Neural cell (in vitro differentiated cells): ENCODE results near the gene HPCA.

Experiments used
- EP300 ChIP-seq: fragments of 450-650 bp; conservative IDR thresholded peaks from 2 replicates; pipeline ENCODE4 v1.6.1; 2014; ENCODE audit warnings: antibody characterized with exemption, mild to moderate bottlenecking, moderate library complexity; ENCODE audit not compliant: poor library complexity, severe bottlenecking
- TAF1 ChIP-seq: IDR thresholded peaks from 2 replicates; pipeline ENCODE4 v1.6.1; 2012; ENCODE audit warnings: low read depth
- TF ChIP-seq, protein P1 (sequence below): fragments of 450-650 bp; IDR thresholded peaks from 2 replicates; pipeline ENCODE4 v1.5.1; 2014; ENCODE audit warnings: antibody characterized with exemption, mild to moderate bottlenecking, moderate library complexity; ENCODE audit not compliant: poor library complexity, severe bottlenecking

DNA sequence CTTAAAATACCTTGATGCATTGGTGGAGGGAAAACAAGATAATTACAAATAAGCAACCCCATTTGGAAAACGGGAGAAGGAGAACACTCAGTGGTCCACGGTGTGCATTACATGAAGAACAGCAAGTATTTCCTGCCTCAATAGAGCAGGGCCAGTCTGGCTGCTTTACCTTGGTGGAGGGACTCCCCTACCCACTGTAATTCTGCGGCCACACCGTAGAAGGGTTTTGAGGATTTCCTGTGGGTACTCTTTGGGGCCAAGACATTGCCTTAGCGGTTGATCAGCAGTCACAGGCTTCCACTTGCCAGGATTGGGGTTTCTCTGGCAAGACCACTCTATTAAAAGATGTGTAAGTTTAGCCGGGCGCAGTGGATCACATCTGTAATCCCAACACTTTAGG is 31.2 kb downstream of the HPCA start:
- TF ChIP-seq EP300 = no peak
- TF ChIP-seq, protein P1, sequence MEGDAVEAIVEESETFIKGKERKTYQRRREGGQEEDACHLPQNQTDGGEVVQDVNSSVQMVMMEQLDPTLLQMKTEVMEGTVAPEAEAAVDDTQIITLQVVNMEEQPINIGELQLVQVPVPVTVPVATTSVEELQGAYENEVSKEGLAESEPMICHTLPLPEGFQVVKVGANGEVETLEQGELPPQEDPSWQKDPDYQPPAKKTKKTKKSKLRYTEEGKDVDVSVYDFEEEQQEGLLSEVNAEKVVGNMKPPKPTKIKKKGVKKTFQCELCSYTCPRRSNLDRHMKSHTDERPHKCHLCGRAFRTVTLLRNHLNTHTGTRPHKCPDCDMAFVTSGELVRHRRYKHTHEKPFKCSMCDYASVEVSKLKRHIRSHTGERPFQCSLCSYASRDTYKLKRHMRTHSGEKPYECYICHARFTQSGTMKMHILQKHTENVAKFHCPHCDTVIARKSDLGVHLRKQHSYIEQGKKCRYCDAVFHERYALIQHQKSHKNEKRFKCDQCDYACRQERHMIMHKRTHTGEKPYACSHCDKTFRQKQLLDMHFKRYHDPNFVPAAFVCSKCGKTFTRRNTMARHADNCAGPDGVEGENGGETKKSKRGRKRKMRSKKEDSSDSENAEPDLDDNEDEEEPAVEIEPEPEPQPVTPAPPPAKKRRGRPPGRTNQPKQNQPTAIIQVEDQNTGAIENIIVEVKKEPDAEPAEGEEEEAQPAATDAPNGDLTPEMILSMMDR = no peak
- TF ChIP-seq TAF1 = no peak
